Measurements from ENCODE around the gene TRPT1. TPM values are rescaled to one million over a fixed set of nuclear protein-coding genes. Genes with fewer than 3 reads are reported as not detected.

Gene TRPT1
- total RNA-seq, 4 donors from 2014 or later = 41.4 to 59.9 (median 50.3) TPM

GRCh38 chr11:64268025-64268892, 42.3 kb upstream of the TRPT1 start:
- Histone ChIP-seq H3K9me3 (no peaks in the 10 kb centered on the region), H3K4me3 (peak overlapping the region; percentile 70 to 81), H3K4me1 (peaks cover 0 to 38% (median 19%) of the 10 kb centered on the region in 3 donors), H3K36me3 (peaks cover 0 to 42% of the 10 kb centered on the region in 2 donors), H3K27me3 (no peaks in the 10 kb centered on the region), H3K27ac (peak overlapping the region; percentile 82 to 97 (median 92))
- no peak for ATAC-seq
- 35% methylated on average over 5 of the region's 23 CpGs; no CpG with 5 or more reads in 1 of the 2 donors for WGBS, 2 donors (ENCODE audit: low coverage in 1 of 2)
- TF ChIP-seq, protein P1, sequence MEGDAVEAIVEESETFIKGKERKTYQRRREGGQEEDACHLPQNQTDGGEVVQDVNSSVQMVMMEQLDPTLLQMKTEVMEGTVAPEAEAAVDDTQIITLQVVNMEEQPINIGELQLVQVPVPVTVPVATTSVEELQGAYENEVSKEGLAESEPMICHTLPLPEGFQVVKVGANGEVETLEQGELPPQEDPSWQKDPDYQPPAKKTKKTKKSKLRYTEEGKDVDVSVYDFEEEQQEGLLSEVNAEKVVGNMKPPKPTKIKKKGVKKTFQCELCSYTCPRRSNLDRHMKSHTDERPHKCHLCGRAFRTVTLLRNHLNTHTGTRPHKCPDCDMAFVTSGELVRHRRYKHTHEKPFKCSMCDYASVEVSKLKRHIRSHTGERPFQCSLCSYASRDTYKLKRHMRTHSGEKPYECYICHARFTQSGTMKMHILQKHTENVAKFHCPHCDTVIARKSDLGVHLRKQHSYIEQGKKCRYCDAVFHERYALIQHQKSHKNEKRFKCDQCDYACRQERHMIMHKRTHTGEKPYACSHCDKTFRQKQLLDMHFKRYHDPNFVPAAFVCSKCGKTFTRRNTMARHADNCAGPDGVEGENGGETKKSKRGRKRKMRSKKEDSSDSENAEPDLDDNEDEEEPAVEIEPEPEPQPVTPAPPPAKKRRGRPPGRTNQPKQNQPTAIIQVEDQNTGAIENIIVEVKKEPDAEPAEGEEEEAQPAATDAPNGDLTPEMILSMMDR (IDR thresholded peaks at IDR 0.05) = no peak
- TF ChIP-seq EP300 (IDR thresholded peaks at IDR 0.05) (no peak), POLR2A (IDR thresholded peaks at IDR 0.05) (no peak), POLR2AphosphoS5 (IDR thresholded peaks at IDR 0.05) (no peak)

- peak overlapping the region in 3 of 4 donors; percentile 91 to 97 (median 93) for H3K27ac ChIP-seq
- H3K9me3 ChIP-seq = no peaks in the 10 kb centered on the region
- H3K27me3 ChIP-seq = no peaks in the 10 kb centered on the region
- H3K36me3 ChIP-seq = peaks cover 0 to 50% of the 10 kb centered on the region in 2 donors
- TF ChIP-seq POLR2AphosphoS5 (IDR thresholded peaks at IDR 0.05) (no peak), POLR2A (IDR thresholded peaks at IDR 0.05) (no peak), EP300 (IDR thresholded peaks at IDR 0.05) (no peak)
- TF ChIP-seq, protein P1 (IDR thresholded peaks at IDR 0.05) = no peak
- ATAC-seq = no peak
- 70 to 74% methylated on average over 7 to 12 of the region's 27 CpGs for WGBS, 2 donors (ENCODE audit: low coverage in 1 of 2)
- H3K4me1 ChIP-seq = peaks cover 0 to 33% (median 19%) of the 10 kb centered on the region in 3 donors
- H3K4me3 ChIP-seq = no peak overlapping the region
These were observed 41.4 kb upstream of the TRPT1 start for GRCh38 chr11:64267207-64267945.

DNA sequence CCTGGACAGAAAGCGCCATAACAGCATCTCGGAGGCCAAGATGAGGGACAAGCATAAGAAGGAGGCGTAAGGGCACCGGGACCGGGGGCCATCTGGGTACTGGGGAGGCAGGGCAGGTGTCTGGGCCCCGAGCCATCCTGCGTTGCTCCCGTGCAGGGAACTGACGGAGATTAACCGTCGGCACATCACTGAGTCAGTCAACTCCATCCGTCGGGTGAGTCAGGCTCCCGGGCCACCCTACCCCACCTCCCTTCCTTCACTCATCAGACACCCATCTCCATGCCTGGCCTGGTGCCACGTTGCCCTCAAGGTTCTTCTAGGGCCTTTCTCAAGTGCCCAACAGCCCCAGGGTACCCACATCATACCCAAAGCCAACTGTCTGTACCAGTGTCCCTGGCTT, 40.4 kb upstream of the TRPT1 start:
- WGBS, 2 donors (ENCODE audit: low coverage in 1 of 2) = 100% methylated on average over 1 of the region's 15 CpGs

DNA sequence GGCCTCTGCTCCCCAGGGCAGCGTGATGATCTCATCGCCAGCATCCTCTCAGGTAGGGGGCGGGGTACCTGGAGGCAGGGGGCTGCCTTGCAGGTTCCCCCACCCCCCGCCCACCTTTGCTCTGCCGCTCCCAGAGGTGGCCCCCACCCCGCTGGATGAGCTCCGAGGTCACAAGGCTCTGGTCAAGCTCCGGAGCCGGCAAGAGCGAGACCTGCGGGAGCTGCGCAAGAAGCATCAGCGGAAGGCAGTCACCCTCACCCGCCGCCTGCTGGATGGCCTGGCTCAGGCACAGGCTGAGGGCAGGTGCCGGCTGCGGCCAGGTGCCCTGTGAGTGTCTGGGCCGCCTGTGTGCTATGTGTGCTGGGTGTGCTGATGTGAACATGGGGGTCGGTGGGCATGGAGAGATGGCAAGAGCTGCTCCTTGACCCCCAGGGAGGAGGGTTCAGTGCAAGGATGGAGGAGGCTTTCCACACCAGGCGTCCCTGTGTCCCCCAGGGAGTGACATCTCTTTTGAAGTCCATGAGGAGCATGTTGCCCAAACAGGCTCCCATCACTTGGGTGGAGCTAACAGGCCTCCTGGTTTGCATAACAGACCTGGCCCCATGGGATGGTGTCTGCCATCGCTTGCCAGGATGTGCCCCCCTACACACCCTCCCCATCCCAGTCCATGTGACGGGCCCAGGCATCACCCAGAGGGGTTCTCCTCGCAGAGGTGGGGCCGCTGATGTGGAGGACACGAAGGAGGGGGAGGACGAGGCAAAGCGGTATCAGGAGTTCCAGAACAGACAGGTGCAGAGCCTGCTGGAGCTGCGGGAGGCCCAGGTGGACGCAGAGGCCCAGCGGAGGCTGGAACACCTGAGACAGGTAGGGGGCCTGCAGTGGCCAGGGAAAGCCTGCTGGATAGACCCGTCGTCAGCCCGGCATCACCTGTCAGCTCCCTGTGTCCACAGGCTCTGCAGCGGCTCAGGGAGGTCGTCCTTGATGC, 39.5 kb upstream of the TRPT1 start:
- peaks cover 0 to 23% (median 14%) of the 10 kb centered on the region in 3 donors for H3K4me1 ChIP-seq
- TF ChIP-seq EP300 (IDR thresholded peaks at IDR 0.05) (no peak), POLR2A (IDR thresholded peaks at IDR 0.05) (no peak), POLR2AphosphoS5 (IDR thresholded peaks at IDR 0.05) (no peak)
- TF ChIP-seq, protein P1 (IDR thresholded peaks at IDR 0.05) = no peak
- WGBS, 2 donors (ENCODE audit: low coverage in 1 of 2) = no CpG with 5 or more reads among the region's 35 CpGs
- H3K36me3 ChIP-seq = peaks cover 0 to 67% of the 10 kb centered on the region in 2 donors
- ATAC-seq = no peak
- H3K27me3 ChIP-seq = no peaks in the 10 kb centered on the region
- H3K27ac ChIP-seq = no peak overlapping the region
- H3K4me3 ChIP-seq = no peak overlapping the region
- H3K9me3 ChIP-seq = no peaks in the 10 kb centered on the region

More for the DNA sequence above, 40.4 kb upstream of the TRPT1 start:
- no peak for ATAC-seq
- TF ChIP-seq POLR2A (IDR thresholded peaks at IDR 0.05) = no peak
- TF ChIP-seq EP300 (IDR thresholded peaks at IDR 0.05) = no peak
- TF ChIP-seq POLR2AphosphoS5 (IDR thresholded peaks at IDR 0.05) = no peak
- TF ChIP-seq, protein P1 (IDR thresholded peaks at IDR 0.05) = no peak
- peaks cover 0 to 23% (median 14%) of the 10 kb centered on the region in 3 donors for H3K4me1 ChIP-seq
- H3K36me3 ChIP-seq = peaks cover 0 to 61% of the 10 kb centered on the region in 2 donors
- no peaks in the 10 kb centered on the region for H3K27me3 ChIP-seq
- no peaks in the 10 kb centered on the region for H3K9me3 ChIP-seq
- peak overlapping the region in 3 of 4 donors; percentile 13 to 93 (median 91) for H3K27ac ChIP-seq
- no peak overlapping the region for H3K4me3 ChIP-seq
